NB4 (cell line): ENCODE data around the gene ATXN1.

Experiments
- CTCF ChIP-seq: IDR thresholded peaks from one replicate; pipeline ENCODE4 v1.5.1; 2012; ENCODE audit warnings: low read depth, low read length
- MYC ChIP-seq: IDR thresholded peaks from 2 replicates; pipeline ENCODE4 v1.6.1; 2011; ENCODE audit warnings: low read depth, low read length
- POLR2A ChIP-seq: IDR thresholded peaks from 2 replicates; pipeline ENCODE4 v1.6.1; 2011; ENCODE audit warnings: mild to moderate bottlenecking; ENCODE audit not compliant: insufficient read length; ENCODE audit errors: extremely low read depth
- TF ChIP-seq, protein P1 (sequence below): IDR thresholded peaks from 2 replicates; pipeline ENCODE4 v1.6.1; 2011; ENCODE audit warnings: low read depth, low read length

DNA sequence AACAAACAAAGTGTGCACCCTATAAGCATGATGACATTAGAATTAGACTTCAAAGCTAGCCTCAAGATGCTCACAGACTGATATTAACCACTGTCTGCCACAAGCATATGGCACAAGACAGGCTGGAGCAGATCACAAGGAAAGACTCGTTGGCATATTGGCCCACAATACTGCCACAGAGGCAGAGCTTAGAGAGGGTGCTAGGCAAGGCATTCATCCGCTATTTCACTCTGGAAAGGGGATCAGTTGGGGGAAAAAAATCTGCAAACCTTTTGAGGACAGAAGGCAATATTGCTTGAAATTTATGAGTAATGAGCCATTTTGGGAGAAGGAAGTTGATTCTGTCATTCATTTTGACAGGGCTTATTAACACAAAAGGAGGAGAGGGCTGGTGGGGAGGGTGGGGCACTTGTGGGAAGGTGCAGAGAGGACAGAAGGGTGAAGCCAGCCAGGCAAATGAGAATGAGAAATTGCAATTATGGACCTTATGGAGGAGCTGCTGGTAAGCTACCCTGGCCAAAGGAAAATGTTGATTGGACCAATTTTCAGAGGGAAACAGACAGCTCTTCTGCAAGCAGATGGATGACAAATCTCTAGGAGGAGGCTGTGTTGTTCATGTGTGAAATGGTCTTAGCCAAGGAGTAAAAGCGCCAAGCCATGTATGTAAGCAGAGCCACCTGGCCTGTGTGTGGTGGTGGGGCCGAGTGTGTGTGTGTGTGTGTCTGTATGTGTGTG, 335.2 kb downstream of the ATXN1 start:
- TF ChIP-seq, protein P1, sequence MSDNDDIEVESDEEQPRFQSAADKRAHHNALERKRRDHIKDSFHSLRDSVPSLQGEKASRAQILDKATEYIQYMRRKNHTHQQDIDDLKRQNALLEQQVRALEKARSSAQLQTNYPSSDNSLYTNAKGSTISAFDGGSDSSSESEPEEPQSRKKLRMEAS, result no peak
- no peak for TF ChIP-seq CTCF
- no peak for TF ChIP-seq POLR2A
- no peak for TF ChIP-seq MYC
